ENCODE data around the gene UHRF1. TPM values are rescaled to one million over a fixed set of nuclear protein-coding genes. Genes with fewer than 3 reads are reported as not detected.
"Not testable (repeated sequence)": the region's sequence is repeated elsewhere in the genome, so short reads cannot be mapped to it uniquely, and the experiment has no call there.

UHRF1 gene
- total RNA-seq, 1 donor from 2014 or later, result 223 TPM

- Mint-ChIP-seq H3K9me3 (no peaks in the 10 kb centered on the region), H3K36me3 (ENCODE audit: low read depth) (no peaks in the 10 kb centered on the region), H3K4me1 (peaks cover 9% of the 10 kb centered on the region), H3K27ac (ENCODE audit: unreplicated experiment) (no peak overlapping the region), H3K4me3 (no peak overlapping the region), H3K27me3 (ENCODE audit: low read depth) (no peaks in the 10 kb centered on the region)
- TF ChIP-seq CTCF (conservative IDR thresholded peaks at IDR 0.05), result no peak
- DNase-seq (ENCODE audit: low read depth, low spot score), result no peak
Measured at GRCh38 chr19:4891066-4891465, 18.2 kb upstream of the UHRF1 start.

- not testable (repeated sequence) for H3K4me1 Mint-ChIP-seq; DNase-seq (ENCODE audit: low read depth, low spot score); H3K36me3 Mint-ChIP-seq (ENCODE audit: low read depth); H3K27me3 Mint-ChIP-seq (ENCODE audit: low read depth); H3K4me3 Mint-ChIP-seq; H3K27ac Mint-ChIP-seq (ENCODE audit: unreplicated experiment); H3K9me3 Mint-ChIP-seq
Measured at GRCh38 chr19:4892962-4893361, 16.3 kb upstream of the UHRF1 start.

GRCh38 chr19:4896372-4896771 lies 12.9 kb upstream of the UHRF1 start:
- DNase-seq (ENCODE audit: low read depth, low spot score), result no peak
- TF ChIP-seq CTCF (conservative IDR thresholded peaks at IDR 0.05), result no peak
- H3K27me3 Mint-ChIP-seq (ENCODE audit: low read depth), result no peaks in the 10 kb centered on the region
- H3K27ac Mint-ChIP-seq (ENCODE audit: unreplicated experiment), result no peak overlapping the region
- H3K4me1 Mint-ChIP-seq, result peaks cover 9% of the 10 kb centered on the region
- no peaks in the 10 kb centered on the region for H3K36me3 Mint-ChIP-seq (ENCODE audit: low read depth)
- no peaks in the 10 kb centered on the region for H3K9me3 Mint-ChIP-seq
- no peak overlapping the region for H3K4me3 Mint-ChIP-seq

- H3K36me3 Mint-ChIP-seq (ENCODE audit: low read depth), result no peaks in the 10 kb centered on the region
- H3K27me3 Mint-ChIP-seq (ENCODE audit: low read depth), result no peaks in the 10 kb centered on the region
Measured at GRCh38 chr19:4897146-4897545, 12.2 kb upstream of the UHRF1 start.

GRCh38 chr19:4900879-4901278 lies 8.4 kb upstream of the UHRF1 start:
- not testable (repeated sequence) for H3K4me1 Mint-ChIP-seq; H3K27me3 Mint-ChIP-seq (ENCODE audit: low read depth); H3K9me3 Mint-ChIP-seq; H3K27ac Mint-ChIP-seq (ENCODE audit: unreplicated experiment); H3K36me3 Mint-ChIP-seq (ENCODE audit: low read depth); DNase-seq (ENCODE audit: low read depth, low spot score); H3K4me3 Mint-ChIP-seq

More at GRCh38 chr19:4897146-4897545, 12.2 kb upstream of the UHRF1 start:
- Mint-ChIP-seq H3K27ac (ENCODE audit: unreplicated experiment) (no peak overlapping the region), H3K9me3 (no peaks in the 10 kb centered on the region), H3K4me3 (no peak overlapping the region), H3K4me1 (peaks cover 9% of the 10 kb centered on the region)
- no peak for TF ChIP-seq CTCF (conservative IDR thresholded peaks at IDR 0.05)
- DNase-seq (ENCODE audit: low read depth, low spot score), result no peak

- Mint-ChIP-seq H3K9me3 (no peaks in the 10 kb centered on the region), H3K4me1 (no peaks in the 10 kb centered on the region), H3K27ac (ENCODE audit: unreplicated experiment) (no peak within 1 kb of the TSS), H3K36me3 (ENCODE audit: low read depth) (no peaks in the 10 kb centered on the region), H3K4me3 (no peak within 1 kb of the TSS), H3K27me3 (ENCODE audit: low read depth) (no peaks in the 10 kb centered on the region)
- TF ChIP-seq CTCF (conservative IDR thresholded peaks at IDR 0.05), result no peak
- DNase-seq (ENCODE audit: low read depth, low spot score), result no peak
Measured at GRCh38 chr19:4902796-4903195, 6.5 kb upstream of the UHRF1 start, which contains the start of gene ARRDC5. TSS of gene ARRDC5 (minus strand) at chr19:4902896. CDS start at chr19:4902825, 71 bp downstream.

GRCh38 chr19:4904481-4904880 lies 4.8 kb upstream of the UHRF1 start:
- Mint-ChIP-seq H3K27ac (ENCODE audit: unreplicated experiment) (no peak overlapping the region), H3K36me3 (ENCODE audit: low read depth) (no peaks in the 10 kb centered on the region), H3K4me3 (no peak overlapping the region), H3K9me3 (no peaks in the 10 kb centered on the region), H3K27me3 (ENCODE audit: low read depth) (no peaks in the 10 kb centered on the region), H3K4me1 (peaks cover 9% of the 10 kb centered on the region)
- DNase-seq (ENCODE audit: low read depth, low spot score), result no peak
- TF ChIP-seq CTCF (conservative IDR thresholded peaks at IDR 0.05), result no peak

Data from neural crest cell (in vitro differentiated cells).